Measurements from ENCODE around the gene CCDC178.

- TF ChIP-seq EZH2 (IDR thresholded peaks at IDR 0.05) = no peak
- no peak for TF ChIP-seq FOXP2 (optimal IDR thresholded peaks at IDR 0.05; ENCODE audit: control extremely low read depth, extremely low read length, insufficient read depth)
- TF ChIP-seq POLR2AphosphoS5 (IDR thresholded peaks at IDR 0.05; ENCODE audit: borderline replicate concordance, low read depth, low read length) = no peak
These were observed 20.2 kb upstream of the CCDC178 start for GRCh38 chr18:33460681-33461080.

Measured in SK-N-MC (cell line).